Lung (tissue), 16 donors: Measurements from ENCODE around the gene SMARCD3. TPM values are rescaled to one million over a fixed set of nuclear protein-coding genes. Genes with fewer than 3 reads are reported as not detected.

Experiments
- ATAC-seq: fragments of 200-7000 bp; cut with Tn5 transposase; one replicate; pipeline ENCODE4 v1.9.1; 2020; ENCODE audit warnings: moderate number of reproducible peaks; ENCODE audit not compliant: insufficient read depth, low FRiP score
- DNase-seq, 3 donors: peaks; one replicate each; pipeline ENCODE4 v3.0.0-alpha.2; 2013 to 2017
- H3K27ac ChIP-seq, 2 donors: one replicate each; pipeline ENCODE4 v1.5.1; 2013; ENCODE audit warnings: mild to moderate bottlenecking in 2 of 2, moderate library complexity in 2 of 2, control low read depth in 1 of 2, inconsistent platforms in 1 of 2, low read depth in 1 of 2, low read length in 1 of 2
- H3K27me3 ChIP-seq, 3 donors: one replicate each; pipeline ENCODE4 v1.5.1; 2013; ENCODE audit warnings: low read length in 2 of 3; ENCODE audit not compliant: control insufficient read depth in 3 of 3, insufficient read depth in 3 of 3
- H3K36me3 ChIP-seq, 4 donors: one replicate each; pipeline ENCODE4 v1.5.1; 2013; ENCODE audit warnings: low read length in 4 of 4, mild to moderate bottlenecking in 1 of 4, moderate library complexity in 1 of 4; ENCODE audit not compliant: control insufficient read depth in 4 of 4, insufficient read depth in 4 of 4
- H3K4me1 ChIP-seq, 5 donors: one replicate each; pipeline ENCODE4 v1.5.1; 2013; ENCODE audit warnings: low read length in 5 of 5, mild to moderate bottlenecking in 2 of 5, moderate library complexity in 1 of 5; ENCODE audit not compliant: control insufficient read depth in 5 of 5, insufficient read depth in 5 of 5
- H3K4me3 ChIP-seq: one replicate; pipeline ENCODE4 v1.5.1; 2013; ENCODE audit warnings: mild to moderate bottlenecking, control low read depth, moderate library complexity
- H3K9ac ChIP-seq, 2 donors: one replicate each; pipeline ENCODE4 v1.5.1; 2013; ENCODE audit warnings: low read length in 2 of 2, control low read depth in 1 of 2; ENCODE audit not compliant: insufficient read depth in 1 of 2
- H3K9me3 ChIP-seq, 4 donors: one replicate each; pipeline ENCODE4 v1.5.1; 2013; ENCODE audit warnings: low read length in 3 of 4, mild to moderate bottlenecking in 1 of 4, moderate library complexity in 1 of 4; ENCODE audit not compliant: control insufficient read depth in 4 of 4, insufficient read depth in 3 of 4
- WGBS, 2 donors: extraction: QIAGEN DNeasy Blood & Tissue Kit; methylation state at CpG; one replicate each; pipeline ENCODE4 v1.1.7; 2013; 5-methylcytosine and 5-hydroxymethylcytosine counted together
- long read RNA-seq, 5 donors: transcript quantifications; one replicate each; lab custom pipeline, GENCODE V29; 2026
- polyA plus RNA-seq, 2 donors: library from polyadenylated mRNA; stranded (reverse); fragments of 200-250 nt; gene quantifications; one replicate each; pipeline ENCODE4 v1.2.1, GENCODE V29; 2013
- total RNA-seq, 2 donors: library from RNA; depleted of rRNA in 1 of 2; stranded (reverse); fragments of >200 nt in 1 of 2; gene quantifications; one replicate each; pipeline ENCODE4 v1.2.1, GENCODE V29; 2014 to 2021
- TF ChIP-seq, protein P1 (sequence below): IDR thresholded peaks from 2 replicates; pipeline ENCODE4 v1.5.1; 2012; ENCODE audit warnings: mild to moderate bottlenecking; ENCODE audit errors: control extremely low read depth, extremely low read depth
- donor health status: control.
- donor health status: control.
- donor health status: Bipolar disorder and iron deficiency.
- donor health status: healthy.
- donor health status: DM: yes; HTN: yes; CAD: no.

Gene SMARCD3
- total RNA-seq = 10 to 100 TPM; 37.5 to 70.9 TPM
- 10 to 100 TPM; 40.3 to 62.5 TPM for polyA plus RNA-seq
- long read RNA-seq, donor 1, transcript SMARCD3-201 (13 exons, 1,993 nt) = major isoform, 9 of 45 reads
- long read RNA-seq, donor 1, transcript SMARCD3-203 (14 exons, 2,018 nt) = minor isoform, 5 of 45 reads
- long read RNA-seq, donor 1, partial matches to known transcripts = 23 of 45 reads
- long read RNA-seq, donor 1, other reads (novel, unspliced or antisense) = 0 of 45 reads
- long read RNA-seq, donor 2, partial matches to known transcripts = 0 of 8 reads
- long read RNA-seq, donor 2, other reads (novel, unspliced or antisense) = 0 of 8 reads
- long read RNA-seq, donor 3, partial matches to known transcripts = 0 of 14 reads
- long read RNA-seq, donor 3, other reads (novel, unspliced or antisense) = 0 of 14 reads
- long read RNA-seq, donor 4, transcript SMARCD3-215 (2 exons, 468 nt) = major isoform, 5 of 13 reads
- long read RNA-seq, donor 4, transcript SMARCD3-209 (8 exons, 1,654 nt) = major isoform, 5 of 13 reads
- long read RNA-seq, donor 4, partial matches to known transcripts = 0 of 13 reads
- long read RNA-seq, donor 4, other reads (novel, unspliced or antisense) = 0 of 13 reads
- long read RNA-seq, donor 5, transcript SMARCD3-206 (4 exons, 1,755 nt) = minor isoform, 6 of 49 reads
- long read RNA-seq, donor 5, transcript SMARCD3-201 (13 exons, 1,993 nt) = major isoform, 12 of 49 reads
- long read RNA-seq, donor 5, partial matches to known transcripts = 22 of 49 reads
- long read RNA-seq, donor 5, other reads (novel, unspliced or antisense) = 0 of 49 reads

- Histone ChIP-seq H3K4me3 (peak within 1 kb of the TSS; percentile 54), H3K27me3 (peaks cover 0 to 2% (median 0%) of the 10 kb centered on the region in 3 donors), H3K9ac (peak within 1 kb of the TSS; percentile 4 to 71), H3K36me3 (no peaks in the 10 kb centered on the region), H3K9me3 (no peaks in the 10 kb centered on the region), H3K4me1 (peaks cover 0 to 78% (median 19%) of the 10 kb centered on the region in 5 donors), H3K27ac (peak within 1 kb of the TSS; percentile 84 to 97)
- ATAC-seq (peak; percentile 43), DNase-seq (peak; percentile 85 to 90 (median 89))
- WGBS, 2 donors = 1 to 2% methylated on average over 43 to 71 of the region's 71 CpGs
- TF ChIP-seq, protein P1, sequence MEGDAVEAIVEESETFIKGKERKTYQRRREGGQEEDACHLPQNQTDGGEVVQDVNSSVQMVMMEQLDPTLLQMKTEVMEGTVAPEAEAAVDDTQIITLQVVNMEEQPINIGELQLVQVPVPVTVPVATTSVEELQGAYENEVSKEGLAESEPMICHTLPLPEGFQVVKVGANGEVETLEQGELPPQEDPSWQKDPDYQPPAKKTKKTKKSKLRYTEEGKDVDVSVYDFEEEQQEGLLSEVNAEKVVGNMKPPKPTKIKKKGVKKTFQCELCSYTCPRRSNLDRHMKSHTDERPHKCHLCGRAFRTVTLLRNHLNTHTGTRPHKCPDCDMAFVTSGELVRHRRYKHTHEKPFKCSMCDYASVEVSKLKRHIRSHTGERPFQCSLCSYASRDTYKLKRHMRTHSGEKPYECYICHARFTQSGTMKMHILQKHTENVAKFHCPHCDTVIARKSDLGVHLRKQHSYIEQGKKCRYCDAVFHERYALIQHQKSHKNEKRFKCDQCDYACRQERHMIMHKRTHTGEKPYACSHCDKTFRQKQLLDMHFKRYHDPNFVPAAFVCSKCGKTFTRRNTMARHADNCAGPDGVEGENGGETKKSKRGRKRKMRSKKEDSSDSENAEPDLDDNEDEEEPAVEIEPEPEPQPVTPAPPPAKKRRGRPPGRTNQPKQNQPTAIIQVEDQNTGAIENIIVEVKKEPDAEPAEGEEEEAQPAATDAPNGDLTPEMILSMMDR = no peak
Observed at GRCh38 chr7:151248346-151249033, at the start of gene SMARCD3. SMARCD3 (minus strand) TSS chr7:151248694; CDS start chr7:151248562, 132 bp downstream.

- DNase-seq (no peak), ATAC-seq (no peak)
- Histone ChIP-seq H3K4me3 (no peak overlapping the region), H3K27me3 (peaks cover 0 to 15% (median 4%) of the 10 kb centered on the region in 3 donors), H3K36me3 (no peaks in the 10 kb centered on the region), H3K9ac (no peak overlapping the region), H3K27ac (no peak overlapping the region), H3K9me3 (peaks cover 0 to 8% (median 0%) of the 10 kb centered on the region in 4 donors), H3K4me1 (no peaks in the 10 kb centered on the region)
- TF ChIP-seq, protein P1 = no peak
- WGBS, 2 donors = 56% methylated on average over 3 of the region's 3 CpGs
Observed at GRCh38 chr7:151296202-151296992, 47.9 kb upstream of the SMARCD3 start.

DNA sequence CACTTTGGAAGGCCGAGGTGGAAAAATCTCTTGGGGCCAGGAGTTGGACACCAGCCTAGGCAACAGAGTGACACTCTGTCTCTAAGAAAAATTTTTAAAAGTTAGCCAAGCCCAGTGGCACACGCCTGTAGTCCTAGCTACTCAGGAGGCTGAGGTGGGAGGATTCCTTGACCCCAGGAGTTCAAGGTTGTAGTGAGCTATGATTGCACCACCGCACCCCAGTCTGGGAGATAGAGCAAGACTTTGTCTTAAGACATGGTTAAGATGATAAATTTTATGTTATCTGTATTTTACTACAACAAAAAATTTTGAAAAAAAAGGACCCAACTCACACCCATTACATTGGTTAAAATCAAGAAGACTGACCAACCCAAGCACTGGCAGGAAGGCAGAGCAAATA lies 44.4 kb upstream of the SMARCD3 start:
- H3K27me3 ChIP-seq = peaks cover 0 to 10% (median 0%) of the 10 kb centered on the region in 3 donors
- H3K4me1 ChIP-seq = no peaks in the 10 kb centered on the region
- H3K9ac ChIP-seq = no peak overlapping the region
- ATAC-seq (no peak), DNase-seq (no peak)
- H3K27ac ChIP-seq = no peak overlapping the region
- no peaks in the 10 kb centered on the region for H3K36me3 ChIP-seq
- TF ChIP-seq, protein P1 = no peak
- H3K9me3 ChIP-seq = peaks cover 0 to 3% (median 0%) of the 10 kb centered on the region in 4 donors
- 84 to 94% methylated on average over 3 of the region's 3 CpGs for WGBS, 2 donors
- H3K4me3 ChIP-seq = no peak overlapping the region
